Liver (tissue), 9 donors: Measurements from ENCODE around the gene TUBB4B. TPM values are rescaled to one million over a fixed set of nuclear protein-coding genes. Genes with fewer than 3 reads are reported as not detected.

Source experiments
- DNase-seq: peaks from one replicate; pipeline ENCODE4 v3.0.0-alpha.2; 2017; ENCODE audit warnings: low spot score
- H3K27ac ChIP-seq, 2 donors: one replicate each; pipeline ENCODE4 v1.7.0; 2013; ENCODE audit warnings: inconsistent platforms in 2 of 2, low read length in 2 of 2, control low read depth in 1 of 2, low read depth in 1 of 2, mild to moderate bottlenecking in 1 of 2
- H3K27me3 ChIP-seq, 4 donors: one replicate each; pipeline versions ENCODE4 v1.6.1 to v1.7.0; 2013; ENCODE audit warnings: low read length in 3 of 4, inconsistent platforms in 1 of 4, mild to moderate bottlenecking in 1 of 4, moderate library complexity in 1 of 4; ENCODE audit not compliant: control insufficient read depth in 4 of 4, insufficient read depth in 4 of 4
- H3K36me3 ChIP-seq, 4 donors: one replicate each; pipeline versions ENCODE4 v1.6.1 to v1.7.0; 2013; ENCODE audit warnings: low read length in 3 of 4, mild to moderate bottlenecking in 3 of 4, low read depth in 1 of 4, moderate library complexity in 1 of 4; ENCODE audit not compliant: control insufficient read depth in 4 of 4, insufficient read depth in 3 of 4
- H3K4me1 ChIP-seq, 4 donors: one replicate each; pipeline versions ENCODE4 v1.6.1 to v1.7.0; 2013; ENCODE audit warnings: low read length in 3 of 4, mild to moderate bottlenecking in 3 of 4, moderate library complexity in 1 of 4; ENCODE audit not compliant: control insufficient read depth in 4 of 4, insufficient read depth in 4 of 4
- H3K4me3 ChIP-seq, 3 donors: one replicate each; pipeline versions ENCODE4 v1.6.1 to v1.7.0; 2013; ENCODE audit warnings: low read length in 3 of 3, control low read depth in 1 of 3, low read depth in 1 of 3, mild to moderate bottlenecking in 1 of 3
- H3K9ac ChIP-seq, 2 donors: one replicate each; pipeline ENCODE4 v1.7.0; 2013; ENCODE audit warnings: low read length in 2 of 2, mild to moderate bottlenecking in 2 of 2, moderate library complexity in 2 of 2, control low read depth in 1 of 2, low read depth in 1 of 2
- H3K9me3 ChIP-seq, 4 donors: one replicate each; pipeline versions ENCODE4 v1.6.1 to v1.7.0; 2013; ENCODE audit warnings: low read length in 3 of 4; ENCODE audit not compliant: control insufficient read depth in 4 of 4
- ATF3 ChIP-seq: IDR thresholded peaks from 2 replicates; pipeline ENCODE4 v1.6.1; 2016; ENCODE audit warnings: antibody characterized with exemption
- CTCF ChIP-seq: fragments of 150-350 bp; IDR thresholded peaks from 2 replicates; pipeline ENCODE4 v1.5.1; 2017; ENCODE audit warnings: improper control_type of control experiment, low read depth, low read length; ENCODE audit not compliant: missing input control
- FOXA1 ChIP-seq: IDR thresholded peaks from 2 replicates; pipeline ENCODE4 v1.6.1; 2016; ENCODE audit warnings: antibody characterized with exemption
- FOXA2 ChIP-seq: IDR thresholded peaks from 2 replicates; pipeline ENCODE4 v1.6.1; 2016; ENCODE audit warnings: antibody characterized with exemption
- GABPA ChIP-seq, 2 donors: IDR thresholded peaks in 1 of 2; conservative IDR thresholded peaks in 1 of 2; 2 replicates each; pipeline ENCODE4 v1.6.1; 2016; ENCODE audit warnings: antibody characterized with exemption in 2 of 2, mild to moderate bottlenecking in 1 of 2, moderate library complexity in 1 of 2
- HNF4G ChIP-seq: IDR thresholded peaks from 2 replicates; pipeline ENCODE4 v1.6.1; 2016; ENCODE audit warnings: antibody characterized with exemption
- RXRA ChIP-seq, 2 donors: IDR thresholded peaks; 2 replicates each; pipeline ENCODE4 v1.6.1; 2017 to 2018; ENCODE audit warnings: antibody characterized with exemption in 2 of 2, mild to moderate bottlenecking in 1 of 2
- TAF1 ChIP-seq: conservative IDR thresholded peaks from 2 replicates; pipeline ENCODE4 v1.6.1; 2016; ENCODE audit warnings: antibody characterized with exemption, mild to moderate bottlenecking
- YY1 ChIP-seq: IDR thresholded peaks from 2 replicates; pipeline ENCODE4 v1.6.1; 2016; ENCODE audit warnings: antibody characterized with exemption, mild to moderate bottlenecking
- WGBS: extraction: QIAGEN DNeasy Blood & Tissue Kit; methylation state at CpG from one replicate; pipeline ENCODE4 v1.1.7; 2013; 5-methylcytosine and 5-hydroxymethylcytosine counted together
- polyA plus RNA-seq, 2 donors: library from polyadenylated mRNA; stranded (reverse) in 1 of 2; unstranded in 1 of 2; fragments of 200-250 nt in 1 of 2; fragments of >200 nt in 1 of 2; fragmentation: Nextera tagmentation in 1 of 2; extraction: Ambion mirVana in 1 of 2; gene quantifications; one replicate each; pipeline versions ENCODE4 v1.2.1 to v1.2.3, GENCODE V29; 2013 to 2015
- total RNA-seq, 2 donors: library from RNA; depleted of rRNA; stranded (reverse); fragments of >200 nt; gene quantifications; one replicate each; pipeline ENCODE4 v1.2.3, GENCODE V29; 2014
- TF ChIP-seq, protein P1 (sequence below): IDR thresholded peaks from 2 replicates; pipeline ENCODE4 v1.6.1; 2016; ENCODE audit warnings: antibody characterized with exemption
- TF ChIP-seq, protein P2 (sequence below): IDR thresholded peaks from 2 replicates; pipeline ENCODE4 v1.6.1; 2016; ENCODE audit warnings: antibody characterized with exemption, mild to moderate bottlenecking
- donor health status: healthy.
- donor health status: healthy.
- donor health status: healthy.
- donor health status: healthy.
- donor health status: healthy.

Gene TUBB4B
- total and polyA plus RNA-seq, 4 donors: 173 to 199 (median 185) TPM

DNA sequence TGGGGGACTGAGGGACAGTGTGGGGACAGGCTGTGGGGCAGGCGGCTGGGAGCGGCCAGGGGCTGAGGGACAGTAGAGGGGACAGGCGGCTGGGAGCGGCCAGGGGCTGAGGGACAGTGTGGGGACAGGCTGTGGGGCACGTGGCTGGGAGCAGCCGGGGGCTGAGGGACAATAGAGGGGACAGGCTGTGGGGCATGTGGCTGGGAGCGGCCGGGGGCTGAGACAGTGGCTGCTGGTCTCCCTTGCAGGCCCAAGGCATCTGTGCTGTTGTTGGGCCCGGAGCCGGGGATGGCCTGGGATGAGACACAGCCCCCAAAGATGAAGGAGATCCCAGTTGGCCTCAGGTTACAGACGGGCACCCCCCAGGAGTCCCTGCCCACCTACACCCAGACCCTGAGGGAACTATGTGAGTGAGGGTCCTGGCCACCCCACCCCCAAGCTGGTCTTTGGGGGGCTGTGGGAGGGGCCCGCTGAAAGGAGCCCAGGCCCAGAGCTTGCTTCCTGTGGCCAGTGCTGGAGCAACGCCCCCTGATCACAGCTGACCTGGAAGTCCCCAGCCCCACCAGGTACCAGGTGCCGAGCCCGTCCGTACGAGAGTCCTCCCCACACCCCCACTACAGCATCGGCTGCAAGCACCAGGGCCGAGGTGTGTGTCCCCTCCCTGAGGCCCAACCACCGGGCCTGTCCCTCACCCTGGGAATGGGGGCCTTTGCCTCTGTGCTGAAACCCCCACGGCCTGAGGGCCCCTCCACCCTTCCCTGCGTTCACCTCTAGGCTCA, 10.6 kb downstream of the TUBB4B start:
- Histone ChIP-seq H3K27me3 (no peaks in the 10 kb centered on the region), H3K9me3 (no peaks in the 10 kb centered on the region), H3K9ac (no peak overlapping the region), H3K36me3 (no peaks in the 10 kb centered on the region), H3K4me3 (no peak overlapping the region), H3K4me1 (peaks cover 8 to 34% (median 20%) of the 10 kb centered on the region in 4 donors), H3K27ac (no peak overlapping the region)
- DNase-seq: no peak
- WGBS: 93% methylated on average over 22 of the region's 22 CpGs
- TF ChIP-seq FOXA2 (no peak), CTCF (no peak), HNF4G (no peak)

- 86% methylated on average over 35 of the region's 35 CpGs for WGBS
- Histone ChIP-seq H3K9ac (no peak overlapping the region), H3K9me3 (no peaks in the 10 kb centered on the region), H3K27me3 (no peaks in the 10 kb centered on the region), H3K27ac (no peak overlapping the region), H3K4me3 (no peak overlapping the region), H3K4me1 (peaks cover 10 to 34% (median 21%) of the 10 kb centered on the region in 4 donors), H3K36me3 (peaks cover 0 to 3% (median 3%) of the 10 kb centered on the region in 4 donors)
- no peak for DNase-seq
- no peak for TF ChIP-seq TAF1
- TF ChIP-seq, protein P1, sequence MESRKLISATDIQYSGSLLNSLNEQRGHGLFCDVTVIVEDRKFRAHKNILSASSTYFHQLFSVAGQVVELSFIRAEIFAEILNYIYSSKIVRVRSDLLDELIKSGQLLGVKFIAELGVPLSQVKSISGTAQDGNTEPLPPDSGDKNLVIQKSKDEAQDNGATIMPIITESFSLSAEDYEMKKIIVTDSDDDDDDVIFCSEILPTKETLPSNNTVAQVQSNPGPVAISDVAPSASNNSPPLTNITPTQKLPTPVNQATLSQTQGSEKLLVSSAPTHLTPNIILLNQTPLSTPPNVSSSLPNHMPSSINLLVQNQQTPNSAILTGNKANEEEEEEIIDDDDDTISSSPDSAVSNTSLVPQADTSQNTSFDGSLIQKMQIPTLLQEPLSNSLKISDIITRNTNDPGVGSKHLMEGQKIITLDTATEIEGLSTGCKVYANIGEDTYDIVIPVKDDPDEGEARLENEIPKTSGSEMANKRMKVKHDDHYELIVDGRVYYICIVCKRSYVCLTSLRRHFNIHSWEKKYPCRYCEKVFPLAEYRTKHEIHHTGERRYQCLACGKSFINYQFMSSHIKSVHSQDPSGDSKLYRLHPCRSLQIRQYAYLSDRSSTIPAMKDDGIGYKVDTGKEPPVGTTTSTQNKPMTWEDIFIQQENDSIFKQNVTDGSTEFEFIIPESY: no peak
- TF ChIP-seq ATF3: no peak
- TF ChIP-seq, protein P2, sequence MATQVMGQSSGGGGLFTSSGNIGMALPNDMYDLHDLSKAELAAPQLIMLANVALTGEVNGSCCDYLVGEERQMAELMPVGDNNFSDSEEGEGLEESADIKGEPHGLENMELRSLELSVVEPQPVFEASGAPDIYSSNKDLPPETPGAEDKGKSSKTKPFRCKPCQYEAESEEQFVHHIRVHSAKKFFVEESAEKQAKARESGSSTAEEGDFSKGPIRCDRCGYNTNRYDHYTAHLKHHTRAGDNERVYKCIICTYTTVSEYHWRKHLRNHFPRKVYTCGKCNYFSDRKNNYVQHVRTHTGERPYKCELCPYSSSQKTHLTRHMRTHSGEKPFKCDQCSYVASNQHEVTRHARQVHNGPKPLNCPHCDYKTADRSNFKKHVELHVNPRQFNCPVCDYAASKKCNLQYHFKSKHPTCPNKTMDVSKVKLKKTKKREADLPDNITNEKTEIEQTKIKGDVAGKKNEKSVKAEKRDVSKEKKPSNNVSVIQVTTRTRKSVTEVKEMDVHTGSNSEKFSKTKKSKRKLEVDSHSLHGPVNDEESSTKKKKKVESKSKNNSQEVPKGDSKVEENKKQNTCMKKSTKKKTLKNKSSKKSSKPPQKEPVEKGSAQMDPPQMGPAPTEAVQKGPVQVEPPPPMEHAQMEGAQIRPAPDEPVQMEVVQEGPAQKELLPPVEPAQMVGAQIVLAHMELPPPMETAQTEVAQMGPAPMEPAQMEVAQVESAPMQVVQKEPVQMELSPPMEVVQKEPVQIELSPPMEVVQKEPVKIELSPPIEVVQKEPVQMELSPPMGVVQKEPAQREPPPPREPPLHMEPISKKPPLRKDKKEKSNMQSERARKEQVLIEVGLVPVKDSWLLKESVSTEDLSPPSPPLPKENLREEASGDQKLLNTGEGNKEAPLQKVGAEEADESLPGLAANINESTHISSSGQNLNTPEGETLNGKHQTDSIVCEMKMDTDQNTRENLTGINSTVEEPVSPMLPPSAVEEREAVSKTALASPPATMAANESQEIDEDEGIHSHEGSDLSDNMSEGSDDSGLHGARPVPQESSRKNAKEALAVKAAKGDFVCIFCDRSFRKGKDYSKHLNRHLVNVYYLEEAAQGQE: no peak
- no peak for TF ChIP-seq FOXA1
- no peak for TF ChIP-seq GABPA (IDR thresholded peaks at IDR 0.05 in 1 of 2, conservative IDR thresholded peaks at IDR 0.05 in 1 of 2)
- TF ChIP-seq YY1: no peak
- TF ChIP-seq RXRA (IDR thresholded peaks at IDR 0.05): no peak
Measured at GRCh38 chr9:137252555-137253506, 11.7 kb downstream of the TUBB4B start.
